Measurements from ENCODE around the gene CCR6.

CCR6 gene

GRCh38 chr6:167118006-167118405 lies 4.9 kb upstream of the CCR6 start:
- ChIA-PET CTCF (no interaction called here), POLR2A (no interaction called here)

GRCh38 chr6:167118839-167119238 lies 4.1 kb upstream of the CCR6 start:
- no peak for DNase-seq (ENCODE audit: low read depth, low spot score)
- H3K4me3 ChIP-seq (ENCODE audit: low read depth, low read length) = no peak overlapping the region
- CTCF ChIA-PET = no interaction called here
- TF ChIP-seq CTCF (IDR thresholded peaks at IDR 0.05; ENCODE audit: insufficient read depth, low read length, missing control alignments) = no peak
- POLR2A ChIA-PET = no interaction called here

More at GRCh38 chr6:167118006-167118405, 4.9 kb upstream of the CCR6 start:
- DNase-seq (ENCODE audit: low read depth, low spot score) = no peak
- H3K4me3 ChIP-seq (ENCODE audit: low read depth, low read length) = no peak overlapping the region
- no peak for TF ChIP-seq CTCF (IDR thresholded peaks at IDR 0.05; ENCODE audit: insufficient read depth, low read length, missing control alignments)

GRCh38 chr6:167119670-167120582 lies 3.0 kb upstream of the CCR6 start:
- POLR2A ChIA-PET = no interaction called here
- TF ChIP-seq CTCF (IDR thresholded peaks at IDR 0.05; ENCODE audit: insufficient read depth, low read length, missing control alignments) = no peak

GRCh38 chr6:167120583-167120903 lies 2.4 kb upstream of the CCR6 start:
- POLR2A ChIA-PET = no interaction called here
- H3K4me3 ChIP-seq (ENCODE audit: low read depth, low read length) = no peak overlapping the region
- TF ChIP-seq CTCF (IDR thresholded peaks at IDR 0.05; ENCODE audit: insufficient read depth, low read length, missing control alignments) = no peak
- DNase-seq (ENCODE audit: low read depth, low spot score) = no peak
- CTCF ChIA-PET = no interaction called here

More at GRCh38 chr6:167119670-167120582, 3.0 kb upstream of the CCR6 start:
- H3K4me3 ChIP-seq (ENCODE audit: low read depth, low read length) = no peak overlapping the region
- CTCF ChIA-PET = no interaction called here
- no peak for DNase-seq (ENCODE audit: low read depth, low spot score)

GRCh38 chr6:167121335-167121841 lies 1.5 kb upstream of the CCR6 start:
- ChIA-PET POLR2A (no interaction called here), CTCF (no interaction called here)
- no peak overlapping the region for H3K4me3 ChIP-seq (ENCODE audit: low read depth, low read length)
- no peak for TF ChIP-seq CTCF (IDR thresholded peaks at IDR 0.05; ENCODE audit: insufficient read depth, low read length, missing control alignments)
- no peak for DNase-seq (ENCODE audit: low read depth, low spot score)

- H3K4me3 ChIP-seq (ENCODE audit: low read depth, low read length) = no peak overlapping the region
- CTCF ChIA-PET = no interaction called here
- DNase-seq (ENCODE audit: low read depth, low spot score) = no peak
- POLR2A ChIA-PET = no interaction called here
- TF ChIP-seq CTCF (IDR thresholded peaks at IDR 0.05; ENCODE audit: insufficient read depth, low read length, missing control alignments) = no peak
Observed at GRCh38 chr6:167122041-167122826, 662 bp upstream of the CCR6 start.
